SH-SY5Y (cell line): ENCODE results near the gene B4GALNT3.

ENCODE experiments used
- GATA2 ChIP-seq: IDR thresholded peaks from 2 replicates; pipeline ENCODE4 v1.6.1; 2011; ENCODE audit warnings: mild to moderate bottlenecking, low read depth, low read length
- GATA3 ChIP-seq: IDR thresholded peaks from 2 replicates; pipeline ENCODE4 v1.6.1; 2011; ENCODE audit warnings: low read depth, mild to moderate bottlenecking, low read length, moderate library complexity

GRCh38 chr12:588646-589045 is 128.9 kb downstream of the B4GALNT3 start:
- no peak for TF ChIP-seq GATA2
- no peak for TF ChIP-seq GATA3
